SHP77 (cell line): Measurements from ENCODE around the gene NT5DC2.

Experiments
- DNase-seq, 2 experiments: peaks; one replicate each; lab custom pipeline; 2025; lab: John Stamatoyannopoulos, UW

The NT5DC2 gene

GRCh38 chr3:52511509-52511908, 22.1 kb downstream of the NT5DC2 start:
- DNase-seq = no peak

- no peak for DNase-seq
Measured at GRCh38 chr3:52509753-52510328, 23.8 kb downstream of the NT5DC2 start.

GRCh38 chr3:52507359-52507758, 26.3 kb downstream of the NT5DC2 start:
- no peak for DNase-seq

- no peak for DNase-seq
Measured at GRCh38 chr3:52506266-52506966, 27.2 kb downstream of the NT5DC2 start.

GRCh38 chr3:52504977-52505376, 28.7 kb downstream of the NT5DC2 start:
- no peak for DNase-seq

GRCh38 chr3:52503788-52504424, 29.8 kb downstream of the NT5DC2 start:
- no peak for DNase-seq

GRCh38 chr3:52502808-52503350, 30.8 kb downstream of the NT5DC2 start:
- peak; percentile 10 to 32 for DNase-seq

GRCh38 chr3:52502001-52502400, 31.7 kb downstream of the NT5DC2 start:
- no peak for DNase-seq

GRCh38 chr3:52501046-52501445, 32.6 kb downstream of the NT5DC2 start:
- no peak for DNase-seq

GRCh38 chr3:52498137-52499054, 35.3 kb downstream of the NT5DC2 start:
- no peak for DNase-seq

GRCh38 chr3:52495777-52496602, 37.7 kb downstream of the NT5DC2 start:
- DNase-seq = peak in 1 of 2 experiments; percentile 17

GRCh38 chr3:52494886-52495495, 38.7 kb downstream of the NT5DC2 start, which contains the start of gene STAB1:
Gene STAB1, plus strand, starts transcription at chr3:52495338. Its CDS starts 76 bp downstream, at chr3:52495414.
- no peak for DNase-seq

GRCh38 chr3:52494445-52494844, 39.2 kb downstream of the NT5DC2 start:
- DNase-seq = no peak

- no peak for DNase-seq
Measured at GRCh38 chr3:52493232-52494017, 40.2 kb downstream of the NT5DC2 start.

- no peak for DNase-seq
Measured at GRCh38 chr3:52492059-52492458, 41.6 kb downstream of the NT5DC2 start.

- no peak for DNase-seq
Measured at GRCh38 chr3:52490939-52491526, 42.6 kb downstream of the NT5DC2 start.

GRCh38 chr3:52490035-52490938, 43.4 kb downstream of the NT5DC2 start:
- no peak for DNase-seq

- no peak for DNase-seq
Measured at GRCh38 chr3:52489453-52489852, 44.2 kb downstream of the NT5DC2 start.
